NCI-H2107 (cell line): ENCODE results near the gene SMIM35.
A peak's percentile ranks its signal among the peaks of the same experiment; 100 is the strongest.

Source experiments
- DNase-seq: peaks from one replicate; lab custom pipeline; 2025; lab: John Stamatoyannopoulos, UW

Gene SMIM35

DNA sequence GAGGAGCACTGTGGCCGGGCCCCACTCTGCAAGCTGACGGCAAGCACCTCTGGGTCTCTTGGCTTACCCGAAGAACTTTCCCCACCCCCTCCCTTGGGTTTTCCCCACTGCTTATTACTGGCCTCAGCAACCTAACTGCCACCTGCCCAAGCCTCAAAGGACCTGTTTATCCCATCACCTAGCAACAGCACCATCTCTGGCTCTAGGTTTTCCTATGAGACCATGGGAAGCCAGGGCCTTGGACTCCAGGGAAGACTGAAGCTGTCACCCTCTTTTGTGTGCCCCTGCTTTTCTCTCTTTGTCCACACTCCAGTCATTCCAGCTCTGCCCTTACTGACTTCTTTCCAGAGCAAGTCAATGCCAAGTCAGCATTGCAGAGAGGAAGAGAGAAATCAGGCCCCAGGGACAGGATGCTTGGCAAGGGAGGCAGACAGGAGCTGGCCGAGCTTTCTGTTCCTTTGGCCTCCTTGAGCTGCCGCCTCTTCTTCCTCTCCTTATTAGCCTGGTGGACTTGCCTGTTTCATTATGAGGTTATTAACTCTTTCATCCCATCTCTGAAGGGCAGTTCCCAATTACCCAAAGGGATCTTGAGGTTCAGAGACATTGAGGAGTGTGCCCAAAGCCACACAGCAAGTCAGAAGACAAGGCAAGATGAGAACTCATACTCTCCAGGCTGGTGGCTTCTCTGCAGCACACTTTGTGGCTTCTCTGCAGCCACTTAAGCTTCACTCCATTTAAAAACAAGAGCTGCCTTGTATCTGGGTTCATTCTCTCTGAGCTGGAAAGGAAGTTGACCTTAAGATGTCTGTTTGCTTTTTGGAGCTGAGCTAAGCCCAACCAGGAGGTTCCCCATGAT is at the start of gene SMIM35:
TSS of gene SMIM35 (minus strand) at position 51 of the 856 bp plus-strand sequence. CDS start 206 bp downstream, outside the sequence.
- peak; percentile 30 for DNase-seq

DNA sequence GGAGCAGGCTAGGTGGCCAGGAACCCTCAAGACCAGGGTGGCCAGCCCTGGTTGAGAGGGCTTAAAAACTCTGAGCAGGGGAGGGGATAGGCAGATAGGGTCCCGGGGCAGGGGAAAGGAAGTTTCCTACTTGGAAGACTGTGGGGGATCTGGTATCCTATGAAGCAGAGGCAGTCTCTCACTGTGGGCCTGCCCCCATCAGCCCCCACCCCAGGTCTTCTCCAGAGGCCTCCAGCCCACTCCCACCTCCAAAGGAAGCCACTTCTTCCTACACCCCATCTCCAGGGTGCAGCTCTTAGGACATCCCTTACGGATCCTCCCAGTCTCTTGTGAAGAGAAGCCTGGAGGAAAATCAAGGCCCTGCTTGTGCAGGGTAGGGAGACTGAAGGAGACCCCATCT is 49.6 kb upstream of the SMIM35 start:
- DNase-seq = no peak

DNA sequence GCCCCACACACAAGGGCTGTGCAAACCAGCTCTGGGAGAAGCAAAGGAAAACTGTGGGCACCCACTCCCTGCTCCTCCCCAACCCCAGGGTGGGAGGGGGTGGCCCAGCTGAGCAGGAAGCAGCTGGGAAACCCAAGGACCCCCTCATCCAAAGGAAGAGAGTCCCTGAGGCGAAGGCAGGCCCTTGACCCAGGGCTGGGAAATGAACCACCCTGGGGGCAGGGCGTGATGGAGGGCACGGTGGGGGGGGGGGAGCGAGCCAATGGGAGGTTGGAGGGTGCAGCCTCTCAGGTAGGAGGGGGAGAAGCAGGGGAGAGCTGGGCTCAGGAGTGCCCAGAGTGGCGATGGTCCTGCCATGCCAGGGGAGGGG is 49.0 kb upstream of the SMIM35 start:
- no peak for DNase-seq

DNA sequence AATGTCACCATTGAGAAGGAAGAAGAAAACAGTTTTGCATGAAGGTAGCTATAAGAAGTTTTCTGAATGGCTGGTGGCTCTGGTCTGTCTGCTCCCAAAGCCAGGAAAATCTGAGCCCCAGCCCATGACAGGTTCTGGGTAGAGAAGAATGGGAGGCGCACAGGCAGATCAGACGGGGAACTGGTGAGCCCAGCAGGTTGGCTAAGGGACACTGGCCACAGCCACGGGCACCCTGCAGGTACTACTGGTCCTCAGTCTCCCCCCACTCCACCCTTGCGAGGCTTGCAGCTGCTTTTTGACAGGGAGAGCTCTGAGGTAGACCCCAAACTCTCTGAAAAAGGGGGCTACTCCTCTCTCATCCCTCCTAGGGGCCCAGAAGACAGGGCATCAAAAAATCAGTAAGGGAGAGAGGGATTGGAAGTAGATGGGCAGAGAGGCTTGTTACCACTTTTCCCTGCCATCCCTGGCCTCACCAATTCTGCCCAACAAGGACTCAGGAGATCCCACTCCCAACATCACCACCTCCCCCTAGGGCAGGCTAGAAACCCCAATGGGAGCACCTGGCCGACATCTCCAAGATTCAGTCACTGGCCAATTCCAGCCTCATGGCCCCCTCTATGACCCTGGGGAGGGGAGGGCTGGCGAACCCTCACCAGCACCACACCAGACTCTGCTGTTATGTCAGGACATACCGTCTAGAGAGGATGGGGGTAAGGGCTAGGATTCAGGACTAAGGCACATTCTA is 48.5 kb upstream of the SMIM35 start:
- no peak for DNase-seq

DNA sequence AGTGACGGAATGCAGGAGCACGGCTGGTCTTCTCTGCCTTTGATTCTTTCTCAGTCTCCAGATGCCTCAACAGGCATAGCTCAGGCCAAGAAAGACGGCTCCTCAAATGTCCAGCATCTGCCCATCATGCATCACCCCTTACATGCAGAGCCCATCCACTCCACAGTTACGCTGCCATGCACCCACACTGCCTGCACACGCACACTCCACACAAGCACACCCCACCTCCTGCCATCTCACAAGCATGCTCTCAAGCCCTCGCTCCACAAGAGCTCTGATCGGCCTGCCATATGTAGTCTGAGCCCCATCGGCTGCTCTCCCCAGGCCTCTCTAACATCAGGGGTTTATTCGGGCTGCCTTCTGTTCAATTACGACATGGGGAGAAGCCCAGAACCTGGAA is 47.1 kb upstream of the SMIM35 start:
- DNase-seq = no peak

DNA sequence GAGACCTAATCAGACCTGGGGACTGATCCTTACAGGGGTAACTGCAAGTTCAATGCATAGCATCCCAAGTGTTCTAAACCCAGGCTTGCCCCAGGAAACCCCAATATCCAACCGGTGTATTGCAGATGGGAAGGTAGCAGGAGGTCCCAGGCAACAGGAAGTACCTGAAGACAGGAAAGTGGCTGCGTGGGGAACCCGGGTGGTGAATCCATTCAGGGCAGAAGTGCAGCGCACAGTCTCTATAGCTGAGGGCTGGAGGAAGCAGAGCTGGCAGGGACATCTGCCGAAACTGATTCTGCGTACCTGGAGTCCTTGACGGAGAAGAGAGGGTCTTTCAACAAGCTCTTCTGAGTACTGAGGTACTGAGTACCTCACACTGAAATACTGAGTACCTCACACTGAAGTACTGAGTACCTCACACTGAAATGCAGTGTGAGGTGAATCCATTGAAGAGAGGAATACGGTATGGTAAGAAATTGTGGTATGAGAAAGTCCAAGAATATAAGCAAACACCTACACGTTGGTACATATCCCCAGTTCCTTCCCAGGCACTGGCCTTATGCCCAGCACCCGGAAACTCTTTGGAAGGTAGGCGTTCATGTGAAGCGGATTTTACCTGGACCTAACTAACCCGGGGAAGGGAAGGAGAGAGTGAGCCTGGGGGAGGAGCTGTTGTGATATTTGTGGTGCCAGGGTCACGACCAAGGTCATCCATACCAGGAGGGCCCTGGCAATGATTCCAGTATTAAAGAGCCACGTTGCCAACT is 45.8 kb upstream of the SMIM35 start:
- DNase-seq = no peak

DNA sequence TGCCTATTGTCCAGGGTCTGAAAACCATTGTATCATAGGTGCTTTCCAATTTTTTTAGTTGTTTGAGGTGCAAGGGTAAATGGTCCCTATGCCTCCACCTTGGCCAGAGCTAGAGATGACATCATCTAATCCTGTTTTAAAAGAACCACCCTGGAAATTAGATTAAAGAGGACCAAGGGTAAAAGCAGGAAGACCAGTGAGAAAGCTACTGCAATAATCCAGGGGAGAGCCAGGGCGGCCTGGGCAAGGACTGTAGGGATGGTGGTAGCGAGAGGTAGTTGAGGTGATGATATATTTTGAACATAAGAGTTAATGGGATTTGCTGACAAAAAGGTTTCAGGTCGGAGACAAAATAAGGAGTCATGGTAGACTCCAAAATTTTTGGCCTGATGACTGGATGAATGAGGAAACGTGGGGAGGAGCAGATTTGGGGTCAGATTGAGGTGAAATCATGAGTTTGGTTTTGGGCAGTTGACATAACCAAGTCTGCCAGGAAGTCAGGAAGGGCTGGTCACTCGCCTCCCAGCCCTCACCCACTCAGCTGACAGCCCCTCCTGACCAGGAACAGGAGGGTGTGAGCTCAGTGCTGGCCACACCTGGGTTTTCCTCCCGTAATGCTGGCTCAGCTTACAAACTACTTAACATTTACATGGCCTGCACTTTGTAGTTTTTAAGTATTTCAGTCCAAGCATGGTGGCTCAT is 42.9 kb upstream of the SMIM35 start:
- DNase-seq = no peak

DNA sequence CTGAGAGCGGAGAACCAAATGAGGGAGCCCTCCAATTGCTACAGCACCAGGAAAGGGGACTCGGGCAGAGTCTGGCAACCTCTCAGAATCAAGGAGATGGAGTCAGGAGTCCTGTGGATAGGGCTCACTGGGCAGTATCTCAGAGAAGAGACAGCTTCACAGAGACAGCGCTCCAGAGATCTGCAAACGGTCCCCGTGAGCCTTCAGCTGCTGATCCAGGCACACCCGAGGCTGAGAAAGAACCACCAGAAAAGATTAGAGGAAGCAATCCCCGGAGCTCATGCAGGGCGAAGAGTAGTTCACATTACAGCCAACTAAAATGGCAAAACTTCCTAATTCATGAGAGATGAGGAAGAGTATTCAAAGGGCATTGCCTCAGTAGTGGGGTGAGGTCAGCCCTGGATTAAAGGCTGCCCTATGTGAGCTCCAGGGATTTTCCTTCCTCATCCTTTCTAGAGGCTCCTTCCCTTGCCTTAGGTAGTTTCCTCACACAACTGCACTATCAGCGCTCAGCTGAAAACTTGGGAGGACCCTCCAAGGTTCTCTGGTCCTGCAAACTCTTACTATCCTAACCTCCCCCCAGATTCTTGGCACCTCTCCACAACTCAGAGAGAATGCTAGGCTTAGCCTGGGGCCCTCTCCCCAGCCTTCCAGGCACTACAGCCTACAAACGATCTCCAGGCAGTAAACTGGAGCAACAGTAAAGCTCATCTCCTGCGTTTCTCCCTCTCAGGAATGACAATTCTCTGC is 42.1 kb upstream of the SMIM35 start:
- DNase-seq = no peak

DNA sequence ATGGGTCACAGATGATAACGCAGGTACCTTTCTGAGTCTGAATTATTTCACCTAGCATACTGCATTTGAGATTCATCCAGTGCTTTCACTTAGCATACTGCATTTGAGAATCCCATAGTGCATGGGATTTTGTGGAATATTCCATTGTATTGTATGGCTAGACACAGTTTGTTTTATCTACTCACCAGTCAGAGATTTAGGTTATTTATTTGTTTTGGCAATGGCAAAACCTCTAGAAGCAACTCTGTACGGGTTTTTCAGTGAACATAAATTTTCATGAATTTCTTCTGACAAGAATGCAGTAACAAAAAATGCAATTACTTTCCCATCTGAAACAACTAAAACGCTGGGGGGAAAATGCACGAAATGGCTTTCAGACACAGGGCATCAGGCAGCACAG is 41.5 kb upstream of the SMIM35 start:
- no peak for DNase-seq

DNA sequence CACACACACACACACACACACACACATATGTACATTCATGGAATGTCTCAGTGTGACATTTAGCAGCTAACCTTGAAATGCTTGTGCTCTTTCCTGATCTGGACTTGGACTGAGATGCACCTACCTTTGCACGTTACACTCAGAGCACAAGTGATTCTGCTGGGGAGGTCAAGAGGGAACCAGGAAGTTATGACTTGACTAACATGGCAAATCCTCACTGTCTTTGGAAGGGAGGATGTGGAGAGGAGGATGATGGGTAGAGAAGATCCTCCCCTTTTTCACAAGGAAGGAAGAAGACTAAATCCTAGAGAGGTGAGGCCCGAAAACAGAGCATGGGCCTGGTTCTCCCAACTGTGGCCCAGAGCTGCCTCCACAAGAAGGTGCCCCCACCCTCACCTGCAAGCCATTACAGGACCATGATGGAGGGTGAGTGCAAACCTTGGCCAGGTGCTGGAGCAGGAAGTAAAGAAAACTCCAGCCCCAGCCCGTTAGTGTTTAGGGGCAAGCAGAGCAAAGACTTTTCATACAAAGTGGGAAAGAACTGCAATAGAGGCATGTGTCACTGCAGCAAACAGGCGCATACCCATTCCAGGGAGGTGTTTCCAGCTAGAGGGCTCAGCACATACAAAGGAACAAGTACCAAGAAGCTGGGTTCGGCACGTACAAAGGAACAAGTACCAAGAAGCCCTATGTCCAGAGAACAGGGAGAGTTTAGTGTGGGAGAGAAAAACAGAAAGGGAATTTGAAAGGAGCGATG is 39.5 kb upstream of the SMIM35 start:
- DNase-seq = no peak

DNA sequence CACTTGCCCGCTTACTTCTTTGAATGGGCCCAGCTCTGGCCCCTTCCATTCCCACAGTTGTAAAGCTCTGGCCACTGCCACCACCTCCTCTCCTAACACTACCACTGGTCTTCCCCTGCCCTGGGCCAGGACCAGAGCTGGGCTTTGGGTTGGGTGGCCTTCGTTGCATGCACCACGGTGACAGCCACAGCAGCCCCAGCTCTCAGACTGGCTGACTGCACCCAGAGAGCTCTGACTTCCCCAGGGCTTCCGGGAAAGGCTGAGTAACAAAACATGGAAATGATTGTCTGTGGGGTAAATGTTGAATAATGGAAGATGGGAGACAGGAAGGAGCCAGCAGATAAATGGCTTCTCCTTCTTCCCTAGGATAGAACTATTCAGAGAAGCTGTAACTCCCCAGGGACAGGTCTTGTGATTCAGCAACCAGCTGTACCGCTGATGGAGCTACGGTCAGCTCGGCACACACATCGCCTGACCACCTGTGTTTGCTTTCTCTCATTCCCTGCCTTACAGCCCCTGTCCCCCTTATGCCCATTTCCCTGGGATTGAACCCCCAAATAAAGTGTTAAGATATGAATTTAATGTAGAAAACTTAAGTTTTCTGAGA is 38.3 kb upstream of the SMIM35 start:
- peak; percentile 14 for DNase-seq

DNA sequence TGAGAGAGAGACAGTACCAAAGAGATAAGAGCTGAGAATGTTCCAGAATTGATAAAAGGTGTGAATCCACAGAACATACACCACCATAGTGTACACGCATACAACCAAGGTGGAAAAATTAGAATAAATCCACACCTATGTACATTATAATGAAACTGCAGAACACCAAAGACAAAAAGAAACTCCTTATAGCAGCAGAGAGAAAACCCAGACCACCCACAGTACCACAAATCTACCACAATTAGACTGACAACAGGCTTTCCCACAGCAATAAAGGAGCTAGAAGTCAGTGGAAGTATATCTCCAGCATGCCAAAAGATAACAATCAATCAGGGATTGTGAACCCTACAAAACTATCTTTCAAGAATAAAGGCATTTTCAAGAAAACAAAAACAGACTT is 34.0 kb upstream of the SMIM35 start:
- DNase-seq = no peak

DNA sequence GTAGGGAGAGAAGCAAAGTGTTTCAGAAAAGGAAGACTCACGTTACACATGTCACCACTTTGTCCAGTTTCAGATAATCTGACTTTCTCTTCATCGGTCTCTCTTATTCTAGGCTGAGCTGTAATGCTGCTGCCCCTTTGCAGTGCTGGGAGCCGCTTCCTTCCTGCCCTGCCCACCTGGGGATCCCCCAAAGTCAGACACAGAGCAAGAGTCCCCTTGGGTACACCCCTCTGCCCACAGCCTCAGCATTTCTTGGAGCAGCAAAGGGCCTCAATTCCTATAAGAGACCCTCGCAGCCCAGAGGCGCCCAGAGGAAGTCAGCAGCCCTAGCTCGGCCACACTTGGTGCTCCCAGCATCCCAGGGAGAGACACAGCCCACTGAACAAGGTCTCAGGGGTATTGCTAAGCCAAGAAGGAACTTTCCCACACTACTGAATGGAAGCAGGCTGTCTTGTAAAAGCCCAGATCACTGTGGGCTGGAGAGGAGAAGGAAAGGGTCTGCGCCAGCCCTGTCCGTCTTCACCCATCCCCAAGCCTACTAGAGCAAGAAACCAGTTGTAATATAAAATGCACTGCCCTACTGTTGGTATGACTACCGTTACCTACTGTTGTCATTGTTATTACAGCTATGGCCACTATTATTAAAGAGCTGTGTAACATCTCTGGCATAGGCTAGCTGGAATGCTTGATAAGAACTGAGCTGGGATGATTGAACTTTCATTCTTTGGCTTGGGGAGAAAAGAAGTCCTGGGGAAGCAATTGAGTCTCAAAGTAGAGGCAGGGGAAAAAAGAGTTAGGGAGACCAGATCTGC is 31.2 kb upstream of the SMIM35 start:
- DNase-seq = no peak

DNA sequence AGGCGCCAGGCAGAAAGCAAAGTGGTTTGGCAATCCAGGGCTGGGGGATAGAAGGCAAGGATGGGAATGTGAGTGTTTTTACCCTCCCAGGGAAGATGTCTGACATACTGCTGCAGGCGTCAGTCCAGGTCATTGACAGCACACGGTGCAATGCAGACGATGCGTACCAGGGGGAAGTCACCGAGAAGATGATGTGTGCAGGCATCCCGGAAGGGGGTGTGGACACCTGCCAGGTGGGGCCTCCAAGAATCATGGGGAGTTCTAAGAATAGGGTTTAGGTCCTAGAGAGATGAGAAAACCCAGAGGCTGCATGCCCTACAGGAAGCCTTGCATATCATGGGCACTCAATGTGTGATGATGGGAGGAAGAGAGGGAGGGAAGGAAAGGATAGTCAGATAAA is 28.3 kb upstream of the SMIM35 start:
- no peak for DNase-seq

DNA sequence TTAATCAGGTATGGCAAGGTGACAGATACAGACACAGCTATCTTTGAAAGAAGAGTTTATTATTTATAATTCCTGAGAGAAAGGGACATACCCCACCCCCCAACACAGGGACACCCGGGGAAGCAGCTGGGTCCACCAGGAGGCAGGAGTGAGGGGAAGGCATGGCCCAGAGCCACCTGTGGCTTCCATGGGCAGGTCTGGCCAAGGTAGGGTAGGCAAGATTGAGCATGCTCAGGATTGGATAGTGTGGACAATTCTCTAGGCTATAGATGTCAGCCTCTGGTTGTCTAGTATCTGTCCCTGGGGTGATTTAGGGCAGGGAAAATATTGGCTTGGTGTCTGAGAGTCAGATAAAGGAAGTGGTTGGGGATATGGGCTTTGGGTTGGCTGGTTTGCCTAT is 27.5 kb upstream of the SMIM35 start:
- DNase-seq = no peak

DNA sequence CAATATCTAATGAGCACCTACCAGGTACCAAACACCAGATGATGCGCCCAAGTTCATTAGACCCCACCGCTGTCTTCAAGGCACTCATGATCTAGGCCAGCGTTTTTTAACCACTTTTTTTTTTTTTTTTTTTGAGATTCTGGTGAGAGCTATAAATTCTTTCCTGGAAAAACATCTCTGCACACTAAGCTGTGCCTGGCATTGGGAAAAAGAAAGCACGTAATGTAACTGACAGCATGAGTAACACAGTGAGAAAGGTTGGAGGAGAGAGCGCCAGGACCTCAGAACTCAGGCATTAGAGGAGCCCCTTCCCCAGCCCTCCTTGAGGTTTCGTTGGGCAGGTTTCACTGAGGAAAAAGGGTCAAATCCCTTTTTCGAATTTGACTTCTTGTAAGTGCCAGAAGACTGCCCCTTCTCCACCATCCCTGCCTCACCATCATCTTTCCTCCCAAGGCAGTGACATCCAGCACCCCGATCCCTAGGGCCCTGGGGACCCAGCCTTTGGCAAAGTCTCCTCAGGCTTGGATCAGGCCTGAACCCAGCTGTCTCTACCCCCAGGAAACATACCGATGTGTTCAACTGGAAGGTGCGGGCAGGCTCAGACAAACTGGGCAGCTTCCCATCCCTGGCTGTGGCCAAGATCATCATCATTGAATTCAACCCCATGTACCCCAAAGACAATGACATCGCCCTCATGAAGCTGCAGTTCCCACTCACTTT is 26.1 kb upstream of the SMIM35 start:
- DNase-seq = no peak

DNA sequence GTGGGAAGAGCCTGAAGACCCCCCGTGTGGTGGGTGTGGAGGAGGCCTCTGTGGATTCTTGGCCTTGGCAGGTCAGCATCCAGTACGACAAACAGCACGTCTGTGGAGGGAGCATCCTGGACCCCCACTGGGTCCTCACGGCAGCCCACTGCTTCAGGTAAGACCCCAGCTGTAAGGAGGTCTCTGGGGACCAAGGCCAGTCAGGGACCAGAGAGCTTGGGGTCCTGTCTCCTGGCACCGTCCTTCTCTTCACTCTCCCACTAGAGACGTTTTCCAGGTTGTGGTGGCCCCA is 24.9 kb upstream of the SMIM35 start:
- DNase-seq = no peak

DNA sequence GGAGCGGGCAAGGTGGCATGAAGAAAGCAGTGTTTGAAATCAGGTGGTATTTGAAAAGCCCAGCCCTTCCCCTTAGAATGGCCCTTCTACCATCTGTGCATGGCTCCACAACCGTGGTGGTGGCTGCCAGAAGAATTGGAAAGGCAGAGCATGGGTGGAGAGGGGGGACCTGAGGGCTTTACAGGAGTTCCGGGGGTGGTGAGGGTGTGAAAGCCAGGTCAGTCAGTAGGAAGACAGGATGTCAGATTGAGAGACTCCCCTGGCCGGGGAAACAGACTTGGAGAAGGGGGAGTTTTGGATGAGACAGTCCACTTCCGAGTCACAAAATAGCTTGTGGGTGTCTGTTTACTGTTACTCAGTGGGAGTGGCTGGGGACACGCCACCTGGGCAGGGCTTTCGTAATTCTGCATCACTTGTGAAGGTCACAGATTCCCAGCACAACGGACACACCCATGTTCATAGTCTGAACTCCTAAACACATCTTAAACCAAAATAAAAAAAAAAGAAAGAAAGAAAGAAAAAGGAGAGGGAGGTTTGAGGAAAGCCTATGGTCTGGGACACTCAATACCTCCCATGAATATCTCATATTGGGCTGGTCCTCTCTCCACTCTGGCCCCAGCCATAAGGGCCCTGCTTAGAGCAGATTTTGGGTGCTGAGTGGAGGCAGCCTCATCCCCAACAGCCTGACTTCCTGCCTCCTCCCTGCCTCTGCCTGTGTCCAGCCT is 24.4 kb upstream of the SMIM35 start:
- DNase-seq = no peak
